B cell (primary cell): ENCODE data around the gene TIAL1. TPM values are rescaled to one million over a fixed set of nuclear protein-coding genes. Genes with fewer than 3 reads are reported as not detected.

ENCODE experiments used
- ATAC-seq: fragments of 200-7000 bp; cut with Tn5 transposase; one replicate; pipeline ENCODE4 v1.10.0; 2021; ENCODE audit warnings: low read depth, mild to moderate bottlenecking, moderate number of reproducible peaks, moderate library complexity
- CTCF ChIA-PET: fragments of 350-600 bp; sonication (Branson Sonifier 250); formaldehyde crosslinking; loops from one replicate; lab custom pipeline; 2021; ENCODE audit warnings: antibody characterized with exemption, inconsistent platforms; lab: Charles Lee
- POLR2A ChIA-PET: fragments of 350-600 bp; sonication (Branson Sonifier 250); formaldehyde crosslinking; loops from one replicate; lab custom pipeline; 2021; ENCODE audit warnings: antibody characterized with exemption; lab: Charles Lee
- DNase-seq: peaks from one replicate; pipeline ENCODE4 v3.0.0; 2013
- H2AFZ ChIP-seq: 2 replicates; pipeline ENCODE4 v1.6.1; 2012; ENCODE audit warnings: mild to moderate bottlenecking, low read depth, low read length; ENCODE audit not compliant: insufficient read depth, poor library complexity, severe bottlenecking
- H3K27ac ChIP-seq, 2 donors: 1 replicate in 1 of 2; 2 replicates in 1 of 2; pipeline ENCODE4 v1.5.1; 2012 to 2013; ENCODE audit warnings: low read length in 2 of 2, mild to moderate bottlenecking in 2 of 2, moderate library complexity in 1 of 2
- H3K27me3 ChIP-seq, 4 experiments: fragments of 200-600 bp in 1 of 4; sonication (generic) in 1 of 4; replicated peaks in 1 of 4; 1 replicate in 2 of 4; 2 replicates in 2 of 4; pipeline versions ENCODE4 v1.6.1 to v1.7.0; 2013 to 2016; ENCODE audit warnings: low read length in 3 of 4, mild to moderate bottlenecking in 2 of 4, mixed read lengths in 1 of 4, moderate library complexity in 1 of 4; ENCODE audit not compliant: insufficient read depth in 4 of 4, control insufficient read depth in 3 of 4; ENCODE audit errors: control extremely low read depth in 1 of 4
- H3K36me3 ChIP-seq, 2 experiments: replicated peaks in 1 of 2; 1 replicate in 1 of 2; 2 replicates in 1 of 2; pipeline versions ENCODE4 v1.6.1 to v1.7.1; 2013; ENCODE audit warnings: low read length in 1 of 2; ENCODE audit not compliant: insufficient read depth in 2 of 2, control insufficient read depth in 1 of 2; ENCODE audit errors: control extremely low read depth in 1 of 2, extremely low read depth in 1 of 2
- H3K4me1 ChIP-seq, 2 donors: fragments of 200-600 bp in 1 of 2; sonication (generic) in 1 of 2; 1 replicate in 1 of 2; 2 replicates in 1 of 2; pipeline versions ENCODE4 v1.5.1 to v1.6.1; 2013 to 2017; ENCODE audit warnings: low read length in 2 of 2; ENCODE audit not compliant: control insufficient read depth in 2 of 2, insufficient read depth in 2 of 2
- H3K4me2 ChIP-seq: replicated peaks from 2 replicates; pipeline ENCODE3; 2012; ENCODE audit warnings: mild to moderate bottlenecking, low read depth, low read length; ENCODE audit not compliant: poor library complexity, severe bottlenecking
- H3K4me3 ChIP-seq, 5 experiments: fragments of 200-600 bp in 1 of 5; sonication (generic) in 1 of 5; 1 replicate in 3 of 5; 2 replicates in 2 of 5; pipeline versions ENCODE4 v1.5.1 to v1.7.0; 2011 to 2016; ENCODE audit warnings: low read length in 4 of 5, mild to moderate bottlenecking in 4 of 5, low read depth in 2 of 5, control low read depth in 1 of 5, moderate library complexity in 1 of 5; ENCODE audit not compliant: insufficient read depth in 1 of 5; ENCODE audit errors: control extremely low read depth in 1 of 5, extremely low read depth in 1 of 5
- H3K79me2 ChIP-seq: fragments of 200-600 bp; sonication (generic); one replicate; pipeline ENCODE4 v1.6.0; 2016; ENCODE audit warnings: low read length; ENCODE audit not compliant: control insufficient read depth, insufficient read depth
- H3K9ac ChIP-seq: fragments of 200-600 bp; sonication (generic); 2 replicates; pipeline ENCODE4 v1.6.1; 2017; ENCODE audit warnings: mild to moderate bottlenecking, low read length, moderate library complexity
- H3K9me3 ChIP-seq, 3 donors: one replicate each; pipeline versions ENCODE4 v1.6.1 to v1.7.1; 2013; ENCODE audit warnings: low read length in 2 of 3; ENCODE audit not compliant: control insufficient read depth in 2 of 3, insufficient read depth in 1 of 3; ENCODE audit errors: control extremely low read depth in 1 of 3
- H4K20me1 ChIP-seq: 2 replicates; pipeline ENCODE4 v1.6.0; 2012; ENCODE audit warnings: mild to moderate bottlenecking, low read length; ENCODE audit not compliant: insufficient read depth, control insufficient read depth, poor library complexity, severe bottlenecking
- H3K27ac Mint-ChIP-seq: one replicate; pipeline ENCODE4 v1.8.0; 2021; ENCODE audit warnings: mixed read lengths
- H3K27me3 Mint-ChIP-seq: one replicate; pipeline ENCODE4 v1.8.0; 2021; ENCODE audit warnings: mixed read lengths
- H3K4me1 Mint-ChIP-seq: one replicate; pipeline ENCODE4 v1.8.0; 2021; ENCODE audit warnings: mixed read lengths
- H3K4me3 Mint-ChIP-seq: one replicate; pipeline ENCODE4 v1.8.0; 2021; ENCODE audit warnings: mixed read lengths
- H3K9me3 Mint-ChIP-seq: one replicate; pipeline ENCODE4 v1.8.0; 2022; ENCODE audit warnings: mixed read lengths; ENCODE audit not compliant: insufficient read depth
- EZH2 ChIP-seq: IDR thresholded peaks from 2 replicates; pipeline ENCODE4 v1.6.1; 2012; ENCODE audit warnings: borderline replicate concordance, low read depth, mild to moderate bottlenecking, moderate library complexity, low read length; ENCODE audit not compliant: insufficient read depth, poor library complexity, severe bottlenecking
- WGBS: methylation state at CpG from one replicate; pipeline ENCODE4 v1.1.5; 2013; ENCODE audit warnings: missing lambda C conversion rate; ENCODE audit not compliant: insufficient coverage; 5-methylcytosine and 5-hydroxymethylcytosine counted together
- intact Hi-C: fragments of 100-400 bp; cut with micrococcal nuclease; formaldehyde crosslinking; loops from one replicate; pipeline ENCODE4 v1.10.0; 2022
- polyA plus RNA-seq: library from polyadenylated mRNA; depleted of rRNA; stranded (reverse); fragments of >200 nt; gene quantifications from 2 replicates; pipeline ENCODE4 v1.2.3, GENCODE V29; 2012
- total RNA-seq, 2 donors: library from RNA; stranded (reverse); fragments of 120-200 nt in 1 of 2; gene quantifications; 1 replicate in 1 of 2; 2 replicates in 1 of 2; pipeline versions ENCODE4 v1.2.3 to v1.2.4, GENCODE V29; 2013 to 2022
- TF ChIP-seq, protein P1 (sequence below): fragments of 200-600 bp; IDR thresholded peaks from one replicate; pipeline ENCODE4 v1.8.0; 2022; ENCODE audit warnings: antibody characterized with exemption, mild to moderate bottlenecking

TIAL1 gene
- total and polyA plus RNA-seq, 2 donors (not counting 1 experiment from before 2014, with no cell fraction given), result 98.5 to 159 TPM

DNA sequence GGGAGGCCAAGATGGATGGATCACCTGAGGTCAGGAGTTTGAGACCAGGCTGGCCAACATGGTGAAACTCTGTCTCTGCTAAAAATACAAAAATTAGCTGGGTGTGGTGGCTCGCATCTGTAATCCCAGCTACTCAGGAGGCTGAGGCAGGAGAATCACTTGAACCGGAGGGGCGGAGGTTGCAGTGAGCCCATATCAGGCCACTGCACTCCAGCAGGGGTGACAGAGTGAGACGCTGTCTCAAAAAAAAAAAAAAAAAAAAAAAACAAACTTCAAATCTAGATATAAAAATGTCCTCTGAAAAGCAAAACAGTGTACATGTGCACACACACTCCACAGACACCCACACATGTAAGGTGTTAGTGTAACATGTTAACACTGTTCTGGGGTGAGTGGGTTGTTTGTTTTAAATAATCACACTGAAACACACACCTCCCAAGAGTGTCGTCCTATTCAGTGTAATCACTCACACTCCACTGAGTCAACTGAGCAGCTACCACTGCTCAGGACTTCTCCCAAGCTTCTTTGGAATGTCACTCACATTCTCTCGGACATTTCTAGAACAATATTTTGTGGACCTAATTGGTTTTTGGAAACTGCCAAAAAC, 41.5 kb downstream of the TIAL1 start:
- no peak overlapping the region for H3K4me3 Mint-ChIP-seq
- no peaks in the 10 kb centered on the region for H4K20me1 ChIP-seq
- no peaks in the 10 kb centered on the region for H3K27me3 ChIP-seq
- no peaks in the 10 kb centered on the region for H3K9me3 Mint-ChIP-seq
- no peak overlapping the region for H3K27ac Mint-ChIP-seq
- intact Hi-C loops, result no loop called here
- POLR2A ChIA-PET, result no interaction called here
- H3K27ac ChIP-seq, result no peak overlapping the region
- H3K36me3 ChIP-seq, result no peaks in the 10 kb centered on the region
- DNase-seq, result no peak
- no peak overlapping the region for H2AFZ ChIP-seq
- H3K4me2 ChIP-seq, result no peak overlapping the region
- 100% methylated on average over 3 of the region's 6 CpGs for WGBS
- CTCF ChIA-PET, result no interaction called here
- H3K4me1 Mint-ChIP-seq, result no peaks in the 10 kb centered on the region
- no peak overlapping the region for H3K4me3 ChIP-seq
- no peak for TF ChIP-seq EZH2
- TF ChIP-seq, protein P1, sequence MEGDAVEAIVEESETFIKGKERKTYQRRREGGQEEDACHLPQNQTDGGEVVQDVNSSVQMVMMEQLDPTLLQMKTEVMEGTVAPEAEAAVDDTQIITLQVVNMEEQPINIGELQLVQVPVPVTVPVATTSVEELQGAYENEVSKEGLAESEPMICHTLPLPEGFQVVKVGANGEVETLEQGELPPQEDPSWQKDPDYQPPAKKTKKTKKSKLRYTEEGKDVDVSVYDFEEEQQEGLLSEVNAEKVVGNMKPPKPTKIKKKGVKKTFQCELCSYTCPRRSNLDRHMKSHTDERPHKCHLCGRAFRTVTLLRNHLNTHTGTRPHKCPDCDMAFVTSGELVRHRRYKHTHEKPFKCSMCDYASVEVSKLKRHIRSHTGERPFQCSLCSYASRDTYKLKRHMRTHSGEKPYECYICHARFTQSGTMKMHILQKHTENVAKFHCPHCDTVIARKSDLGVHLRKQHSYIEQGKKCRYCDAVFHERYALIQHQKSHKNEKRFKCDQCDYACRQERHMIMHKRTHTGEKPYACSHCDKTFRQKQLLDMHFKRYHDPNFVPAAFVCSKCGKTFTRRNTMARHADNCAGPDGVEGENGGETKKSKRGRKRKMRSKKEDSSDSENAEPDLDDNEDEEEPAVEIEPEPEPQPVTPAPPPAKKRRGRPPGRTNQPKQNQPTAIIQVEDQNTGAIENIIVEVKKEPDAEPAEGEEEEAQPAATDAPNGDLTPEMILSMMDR, result no peak
- ATAC-seq, result no peak
- no peaks in the 10 kb centered on the region for H3K9me3 ChIP-seq
- no peaks in the 10 kb centered on the region for H3K79me2 ChIP-seq
- H3K9ac ChIP-seq, result no peak overlapping the region
- H3K4me1 ChIP-seq, result no peaks in the 10 kb centered on the region
- H3K27me3 Mint-ChIP-seq, result no peaks in the 10 kb centered on the region

DNA sequence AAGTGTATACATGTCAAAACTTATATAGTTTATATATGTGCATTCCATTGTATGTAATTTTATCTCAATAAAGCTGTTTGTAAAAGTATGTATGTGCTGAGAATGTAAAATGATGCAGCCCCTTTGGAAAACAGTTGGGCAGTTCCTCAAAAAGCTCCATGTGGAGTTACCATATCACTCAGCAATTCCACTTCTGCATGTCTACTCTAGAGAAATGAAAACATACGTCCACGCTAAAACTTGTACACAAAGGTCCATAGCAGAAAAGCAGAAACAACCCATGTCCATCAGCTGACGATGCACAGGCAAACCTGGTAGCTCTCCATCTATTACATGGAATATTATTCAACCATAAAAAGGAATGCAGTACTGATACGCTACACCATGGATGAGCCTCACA, 45.9 kb downstream of the TIAL1 start:
- Histone ChIP-seq H3K4me1 (no peaks in the 10 kb centered on the region), H3K4me3 (no peak overlapping the region), H3K79me2 (no peaks in the 10 kb centered on the region), H3K9me3 (no peaks in the 10 kb centered on the region), H3K27me3 (peaks cover 0 to 3% (median 0%) of the 10 kb centered on the region in 4 experiments), H3K9ac (no peak overlapping the region), H3K36me3 (no peaks in the 10 kb centered on the region), H3K4me2 (no peak overlapping the region), H2AFZ (no peak overlapping the region), H3K27ac (no peak overlapping the region), H4K20me1 (no peaks in the 10 kb centered on the region)
- ChIA-PET POLR2A (no interaction called here), CTCF (interaction anchor here (0.6 kb wide), 1 partner anchor 250 kb away, joined by 3 read pairs; no protein-coding TSS in a partner anchor)
- Mint-ChIP-seq H3K27ac (no peak overlapping the region), H3K4me1 (no peaks in the 10 kb centered on the region), H3K4me3 (no peak overlapping the region), H3K9me3 (no peaks in the 10 kb centered on the region), H3K27me3 (peaks cover 17% of the 10 kb centered on the region)
- WGBS, result 73% methylated on average over 4 of the region's 4 CpGs
- ATAC-seq, result no peak
- TF ChIP-seq, protein P1, result no peak
- no peak for TF ChIP-seq EZH2
- intact Hi-C loops, result no loop called here
- DNase-seq, result no peak
